Mucosa of rectum (tissue), 2 donors: Measurements from ENCODE around the gene TADA2A.
"Not testable (repeated sequence)": the region's sequence is repeated elsewhere in the genome, so short reads cannot be mapped to it uniquely, and the experiment has no call there.

Experiments
- H3K27ac ChIP-seq, 2 donors: one replicate each; pipeline ENCODE4 v1.7.0; 2013; ENCODE audit warnings: inconsistent platforms in 2 of 2, low read depth in 2 of 2, low read length in 2 of 2
- H3K27me3 ChIP-seq, 2 donors: one replicate each; pipeline ENCODE4 v1.7.0; 2013; ENCODE audit warnings: low read length in 2 of 2; ENCODE audit not compliant: control insufficient read depth in 2 of 2, insufficient read depth in 2 of 2
- H3K36me3 ChIP-seq, 2 donors: one replicate each; pipeline ENCODE4 v1.7.0; 2013; ENCODE audit warnings: low read length in 2 of 2; ENCODE audit not compliant: control insufficient read depth in 2 of 2, insufficient read depth in 2 of 2
- H3K4me1 ChIP-seq, 2 donors: one replicate each; pipeline ENCODE4 v1.7.0; 2013; ENCODE audit warnings: low read length in 2 of 2, mild to moderate bottlenecking in 1 of 2; ENCODE audit not compliant: control insufficient read depth in 2 of 2, insufficient read depth in 2 of 2
- H3K4me3 ChIP-seq, 2 donors: one replicate each; pipeline ENCODE4 v1.7.0; 2013; ENCODE audit warnings: low read length in 2 of 2
- H3K9ac ChIP-seq, 2 donors: one replicate each; pipeline ENCODE4 v1.7.0; 2013; ENCODE audit warnings: low read length in 2 of 2, low read depth in 1 of 2, mild to moderate bottlenecking in 1 of 2
- H3K9me3 ChIP-seq, 2 donors: one replicate each; pipeline ENCODE4 v1.7.0; 2013; ENCODE audit warnings: low read length in 2 of 2; ENCODE audit not compliant: control insufficient read depth in 2 of 2
- donor health status: healthy.
- donor health status: Normal muscosa, but diverticular disease.

TADA2A gene

DNA sequence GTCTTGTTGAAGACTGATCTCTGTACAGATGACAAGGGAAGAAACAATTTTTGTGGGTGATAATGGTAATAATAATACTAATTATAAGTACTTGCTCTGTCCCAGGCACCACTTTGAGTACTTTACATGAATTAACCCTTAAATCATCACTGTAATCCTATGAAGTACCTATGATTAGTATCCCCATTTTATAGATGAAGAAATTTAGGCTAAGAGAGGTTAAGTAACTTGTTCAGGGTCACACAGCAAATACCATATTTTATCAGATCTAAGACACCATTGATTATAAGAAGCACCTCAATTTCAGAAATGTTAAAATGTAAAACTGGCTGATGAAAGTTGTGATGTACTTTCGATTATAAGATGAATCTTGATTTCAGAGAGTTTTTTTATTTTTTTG lies 18.6 kb downstream of the TADA2A start:
- no peaks in the 10 kb centered on the region for H3K4me1 ChIP-seq
- H3K9me3 ChIP-seq = no peaks in the 10 kb centered on the region
- no peak overlapping the region for H3K4me3 ChIP-seq
- peaks cover 23 to 39% of the 10 kb centered on the region in 2 donors for H3K36me3 ChIP-seq
- H3K9ac ChIP-seq = no peak overlapping the region
- no peaks in the 10 kb centered on the region for H3K27me3 ChIP-seq
- no peak overlapping the region for H3K27ac ChIP-seq

GRCh38 chr17:37429039-37429438 lies 22.4 kb downstream of the TADA2A start:
- H3K27ac ChIP-seq = no peak overlapping the region
- H3K36me3 ChIP-seq = peaks cover 19 to 33% of the 10 kb centered on the region in 2 donors
- H3K4me3 ChIP-seq = no peak overlapping the region
- H3K9ac ChIP-seq = no peak overlapping the region
- H3K4me1 ChIP-seq = no peaks in the 10 kb centered on the region
- no peaks in the 10 kb centered on the region for H3K9me3 ChIP-seq
- no peaks in the 10 kb centered on the region for H3K27me3 ChIP-seq

GRCh38 chr17:37429453-37429852 lies 22.8 kb downstream of the TADA2A start:
- Histone ChIP-seq H3K36me3 (peaks cover 19 to 34% of the 10 kb centered on the region in 2 donors), H3K9me3 (no peaks in the 10 kb centered on the region), H3K4me1 (no peaks in the 10 kb centered on the region), H3K9ac (no peak overlapping the region), H3K4me3 (no peak overlapping the region), H3K27ac (no peak overlapping the region), H3K27me3 (no peaks in the 10 kb centered on the region)

- Histone ChIP-seq H3K27me3 (no peaks in the 10 kb centered on the region), H3K4me1 (no peaks in the 10 kb centered on the region), H3K36me3 (peaks cover 19 to 28% of the 10 kb centered on the region in 2 donors), H3K4me3 (no peak overlapping the region), H3K27ac (no peak overlapping the region), H3K9ac (no peak overlapping the region), H3K9me3 (no peaks in the 10 kb centered on the region)
Observed at GRCh38 chr17:37430051-37430627, 23.5 kb downstream of the TADA2A start.

GRCh38 chr17:37432671-37433070 lies 26.0 kb downstream of the TADA2A start:
- H3K27ac ChIP-seq = no peak overlapping the region
- H3K4me3 ChIP-seq = no peak overlapping the region
- H3K9ac ChIP-seq = no peak overlapping the region
- peaks cover 7 to 12% of the 10 kb centered on the region in 2 donors for H3K36me3 ChIP-seq
- H3K9me3 ChIP-seq = no peaks in the 10 kb centered on the region
- H3K4me1 ChIP-seq = no peaks in the 10 kb centered on the region
- H3K27me3 ChIP-seq = no peaks in the 10 kb centered on the region

- H3K36me3 ChIP-seq = peaks cover 24 to 40% of the 10 kb centered on the region in 2 donors
- H3K27ac ChIP-seq = no peak overlapping the region
- H3K9me3 ChIP-seq = no peaks in the 10 kb centered on the region
- no peak overlapping the region for H3K9ac ChIP-seq
- H3K4me3 ChIP-seq = no peak overlapping the region
- no peaks in the 10 kb centered on the region for H3K4me1 ChIP-seq
- H3K27me3 ChIP-seq = no peaks in the 10 kb centered on the region
Observed at GRCh38 chr17:37438141-37438540, 31.5 kb downstream of the TADA2A start.

- H3K36me3 ChIP-seq = peaks cover 29 to 50% of the 10 kb centered on the region in 2 donors
- H3K9me3 ChIP-seq = no peaks in the 10 kb centered on the region
- no peak overlapping the region for H3K27ac ChIP-seq
- no peak overlapping the region for H3K4me3 ChIP-seq
- H3K27me3 ChIP-seq = no peaks in the 10 kb centered on the region
- H3K9ac ChIP-seq = no peak overlapping the region
- H3K4me1 ChIP-seq = no peaks in the 10 kb centered on the region
Observed at GRCh38 chr17:37440424-37440823, 33.7 kb downstream of the TADA2A start.

- H3K9ac ChIP-seq, H3K4me3 ChIP-seq, H3K27ac ChIP-seq, H3K9me3 ChIP-seq, H3K4me1 ChIP-seq, H3K27me3 ChIP-seq: not testable (repeated sequence)
- peaks cover 29 to 53% of the 10 kb centered on the region in 2 donors for H3K36me3 ChIP-seq
Observed at GRCh38 chr17:37441369-37442014, 34.8 kb downstream of the TADA2A start.

DNA sequence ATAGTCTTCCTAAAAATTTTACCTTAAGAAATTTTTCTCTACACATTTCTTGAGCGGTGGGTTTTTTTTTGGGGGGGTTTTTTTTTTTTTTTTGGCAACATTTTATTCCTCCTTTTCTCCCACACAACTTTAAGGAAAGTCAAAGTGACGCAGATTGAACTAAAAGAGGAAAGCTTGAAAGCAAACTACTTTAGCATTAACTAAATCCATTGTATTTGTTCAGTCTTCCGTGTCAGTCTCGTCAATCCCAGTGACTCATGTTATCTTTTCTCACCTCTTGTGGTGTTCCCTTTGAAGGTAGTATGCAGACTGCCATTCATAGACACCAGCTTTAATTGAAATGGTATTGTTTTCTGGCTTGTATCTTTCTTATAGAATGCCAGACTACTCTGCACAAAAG lies 39.3 kb downstream of the TADA2A start:
- peaks cover 15 to 46% of the 10 kb centered on the region in 2 donors for H3K36me3 ChIP-seq

GRCh38 chr17:37447641-37448040 lies 41.0 kb downstream of the TADA2A start:
- Histone ChIP-seq H3K9ac (no peak overlapping the region), H3K27ac (no peak overlapping the region), H3K4me1 (no peaks in the 10 kb centered on the region), H3K9me3 (no peaks in the 10 kb centered on the region), H3K27me3 (no peaks in the 10 kb centered on the region), H3K4me3 (no peak overlapping the region), H3K36me3 (peaks cover 13 to 37% of the 10 kb centered on the region in 2 donors)

More for the DNA sequence above, 39.3 kb downstream of the TADA2A start:
- Histone ChIP-seq H3K27ac (no peak overlapping the region), H3K9ac (no peak overlapping the region), H3K9me3 (no peaks in the 10 kb centered on the region), H3K27me3 (no peaks in the 10 kb centered on the region), H3K4me3 (no peak overlapping the region), H3K4me1 (no peaks in the 10 kb centered on the region)
